GM23248 (cell line): ENCODE data around the gene MFSD2B. TPM values are rescaled to one million over a fixed set of nuclear protein-coding genes. Genes with fewer than 3 reads are reported as not detected.

Experiments
- DNase-seq: peaks from one replicate; pipeline ENCODE4 v3.0.0-alpha.2; 2015
- H2AFZ ChIP-seq: fragments of 200-600 bp; sonication (generic); 2 replicates; pipeline ENCODE4 v1.6.1; 2016; ENCODE audit warnings: antibody characterized with exemption
- H3F3A ChIP-seq: fragments of 200-600 bp; sonication (generic); 2 replicates; pipeline ENCODE4 v1.6.1; 2016; ENCODE audit warnings: mild to moderate bottlenecking, antibody characterized with exemption, mixed run types; ENCODE audit not compliant: insufficient read depth
- H3K27ac ChIP-seq: fragments of 200-600 bp; sonication (generic); 2 replicates; pipeline ENCODE4 v1.5.1; 2016; ENCODE audit warnings: mild to moderate bottlenecking
- H3K27me3 ChIP-seq: fragments of 200-600 bp; sonication (generic); replicated peaks from 2 replicates; pipeline ENCODE4 v1.6.1; 2016; ENCODE audit warnings: mild to moderate bottlenecking; ENCODE audit not compliant: insufficient read depth
- H3K36me3 ChIP-seq: fragments of 200-600 bp; sonication (generic); 2 replicates; pipeline ENCODE4 v1.6.1; 2016; ENCODE audit warnings: low read depth, mild to moderate bottlenecking
- H3K4me1 ChIP-seq: fragments of 200-600 bp; sonication (generic); 2 replicates; pipeline ENCODE4 v1.6.1; 2016; ENCODE audit warnings: mild to moderate bottlenecking; ENCODE audit not compliant: insufficient read depth
- H3K4me2 ChIP-seq: fragments of 200-600 bp; sonication (generic); one replicate; pipeline ENCODE4 v1.6.1; 2016; ENCODE audit warnings: mild to moderate bottlenecking; ENCODE audit not compliant: unreplicated experiment
- H3K4me3 ChIP-seq: fragments of 200-600 bp; sonication (generic); 2 replicates; pipeline ENCODE4 v1.5.1; 2016; ENCODE audit warnings: mild to moderate bottlenecking
- H3K79me2 ChIP-seq: fragments of 200-600 bp; sonication (generic); 2 replicates; pipeline ENCODE4 v1.6.1; 2016; ENCODE audit warnings: mild to moderate bottlenecking; ENCODE audit not compliant: insufficient read depth
- H3K9ac ChIP-seq: fragments of 200-600 bp; sonication (generic); 2 replicates; pipeline ENCODE4 v1.6.1; 2016; ENCODE audit warnings: mild to moderate bottlenecking
- H3K9me2 ChIP-seq: fragments of 200-600 bp; sonication (generic); 2 replicates; pipeline ENCODE4 v1.6.1; 2016; ENCODE audit warnings: mixed run types, mild to moderate bottlenecking, moderate library complexity; ENCODE audit not compliant: insufficient read depth
- H3K9me3 ChIP-seq: fragments of 200-600 bp; sonication (generic); one replicate; pipeline ENCODE4 v1.6.1; 2017; ENCODE audit warnings: low read depth
- H4K20me1 ChIP-seq: fragments of 200-600 bp; sonication (generic); 2 replicates; pipeline ENCODE4 v1.6.0; 2016; ENCODE audit not compliant: insufficient read depth
- EZH2 ChIP-seq: fragments of 200-600 bp; sonication (generic); IDR thresholded peaks from 2 replicates; pipeline ENCODE4 v1.6.1; 2018; ENCODE audit warnings: antibody characterized with exemption, mild to moderate bottlenecking; ENCODE audit not compliant: insufficient read depth, poor library complexity, severe bottlenecking
- EZH2phosphoT487 ChIP-seq: fragments of 200-600 bp; sonication (generic); IDR thresholded peaks from 2 replicates; pipeline ENCODE4 v1.6.1; 2018; ENCODE audit warnings: antibody characterized with exemption, moderate library complexity, mild to moderate bottlenecking, low read depth; ENCODE audit not compliant: insufficient read depth
- WGBS, 2 experiments: methylation state at CpG; one replicate each; pipeline ENCODE4 v1.1.6; 2015 to 2017; ENCODE audit warnings: low lambda C conversion rate in 2 of 2, low coverage in 1 of 2; ENCODE audit errors: missing lambda C conversion rate in 2 of 2; 5-methylcytosine and 5-hydroxymethylcytosine counted together
- in situ Hi-C: fragments of 300-500 bp; cut with MboI; formaldehyde crosslinking; loops from 2 replicates; pipeline ENCODE4 v1.15.0; 2020
- polyA plus RNA-seq: library from polyadenylated mRNA; unstranded; fragments of >200 nt; fragmentation: Nextera tagmentation; extraction: Ambion mirVana; gene quantifications from 2 replicates; pipeline ENCODE4 v1.2.1, GENCODE V29; 2016
- total RNA-seq: library from RNA; depleted of rRNA; stranded (reverse); fragments of >200 nt; shearing (Covaris generic); gene quantifications from 2 replicates; pipeline ENCODE4 v1.2.3, GENCODE V29; 2014

The MFSD2B gene
- total and polyA plus RNA-seq, 2 experiments from 2014 or later: under 0.01 to 0.58 TPM

GRCh38 chr2:24016853-24017703, 7.2 kb downstream of the MFSD2B start:
- TF ChIP-seq EZH2phosphoT487: no peak
- no peak for TF ChIP-seq EZH2
- WGBS, 2 experiments: 94% methylated on average over 33 to 35 of the region's 35 CpGs
- H3K4me1 ChIP-seq: peaks cover 15% of the 10 kb centered on the region
- no peaks in the 10 kb centered on the region for H3K27me3 ChIP-seq
- H3K9ac ChIP-seq: no peak overlapping the region
- H3F3A ChIP-seq: no peaks in the 10 kb centered on the region
- H3K27ac ChIP-seq: no peak overlapping the region
- no peak overlapping the region for H3K4me3 ChIP-seq
- no peaks in the 10 kb centered on the region for H3K9me3 ChIP-seq
- H2AFZ ChIP-seq: no peak overlapping the region
- H4K20me1 ChIP-seq: no peaks in the 10 kb centered on the region
- DNase-seq: no peak
- no peaks in the 10 kb centered on the region for H3K36me3 ChIP-seq
- H3K9me2 ChIP-seq: no peaks in the 10 kb centered on the region
- H3K79me2 ChIP-seq: no peaks in the 10 kb centered on the region
- H3K4me2 ChIP-seq: no peak overlapping the region
- in situ Hi-C loops: no loop called here

- H2AFZ ChIP-seq: no peak overlapping the region
- no peaks in the 10 kb centered on the region for H3K27me3 ChIP-seq
- in situ Hi-C loops: no loop called here
- 82 to 87% methylated on average over 6 to 8 of the region's 8 CpGs for WGBS, 2 experiments
- no peak overlapping the region for H3K4me2 ChIP-seq
- H3K9me2 ChIP-seq: no peaks in the 10 kb centered on the region
- no peaks in the 10 kb centered on the region for H3K79me2 ChIP-seq
- no peak for DNase-seq
- peaks cover 15% of the 10 kb centered on the region for H3K4me1 ChIP-seq
- H3F3A ChIP-seq: no peaks in the 10 kb centered on the region
- no peak for TF ChIP-seq EZH2phosphoT487
- TF ChIP-seq EZH2: no peak
- no peak overlapping the region for H3K9ac ChIP-seq
- H3K27ac ChIP-seq: no peak overlapping the region
- no peaks in the 10 kb centered on the region for H4K20me1 ChIP-seq
- H3K9me3 ChIP-seq: no peaks in the 10 kb centered on the region
- H3K4me3 ChIP-seq: no peak overlapping the region
- no peaks in the 10 kb centered on the region for H3K36me3 ChIP-seq
These were observed 7.8 kb downstream of the MFSD2B start for GRCh38 chr2:24017711-24018110.

GRCh38 chr2:24018241-24018640, 8.4 kb downstream of the MFSD2B start:
- TF ChIP-seq EZH2: no peak
- no peak for TF ChIP-seq EZH2phosphoT487
- 76 to 79% methylated on average over 8 to 9 of the region's 9 CpGs for WGBS, 2 experiments
- H3K4me2 ChIP-seq: no peak overlapping the region
- no peak overlapping the region for H3K27ac ChIP-seq
- H4K20me1 ChIP-seq: no peaks in the 10 kb centered on the region
- in situ Hi-C loops: no loop called here
- H3F3A ChIP-seq: no peaks in the 10 kb centered on the region
- no peak for DNase-seq
- H3K9me3 ChIP-seq: no peaks in the 10 kb centered on the region
- H3K9ac ChIP-seq: no peak overlapping the region
- no peaks in the 10 kb centered on the region for H3K79me2 ChIP-seq
- no peak overlapping the region for H3K4me3 ChIP-seq
- no peaks in the 10 kb centered on the region for H3K9me2 ChIP-seq
- no peaks in the 10 kb centered on the region for H3K27me3 ChIP-seq
- H2AFZ ChIP-seq: no peak overlapping the region
- peaks cover 15% of the 10 kb centered on the region for H3K4me1 ChIP-seq
- no peaks in the 10 kb centered on the region for H3K36me3 ChIP-seq

GRCh38 chr2:24019729-24020128, 9.8 kb downstream of the MFSD2B start:
- Histone ChIP-seq H2AFZ (no peak overlapping the region), H3K79me2 (no peaks in the 10 kb centered on the region), H3K9me3 (no peaks in the 10 kb centered on the region), H3K36me3 (no peaks in the 10 kb centered on the region), H3K27ac (no peak overlapping the region), H3F3A (no peaks in the 10 kb centered on the region), H3K4me2 (no peak overlapping the region), H3K4me3 (no peak overlapping the region), H3K27me3 (no peaks in the 10 kb centered on the region), H3K9ac (no peak overlapping the region), H3K4me1 (peaks cover 19% of the 10 kb centered on the region), H4K20me1 (no peaks in the 10 kb centered on the region), H3K9me2 (no peaks in the 10 kb centered on the region)
- WGBS, 2 experiments: 81 to 86% methylated on average over 5 of the region's 5 CpGs
- DNase-seq: no peak
- TF ChIP-seq EZH2 (no peak), EZH2phosphoT487 (no peak)
- in situ Hi-C loops: no loop called here
